ENCODE results near the gene ACVR1B.

DNA sequence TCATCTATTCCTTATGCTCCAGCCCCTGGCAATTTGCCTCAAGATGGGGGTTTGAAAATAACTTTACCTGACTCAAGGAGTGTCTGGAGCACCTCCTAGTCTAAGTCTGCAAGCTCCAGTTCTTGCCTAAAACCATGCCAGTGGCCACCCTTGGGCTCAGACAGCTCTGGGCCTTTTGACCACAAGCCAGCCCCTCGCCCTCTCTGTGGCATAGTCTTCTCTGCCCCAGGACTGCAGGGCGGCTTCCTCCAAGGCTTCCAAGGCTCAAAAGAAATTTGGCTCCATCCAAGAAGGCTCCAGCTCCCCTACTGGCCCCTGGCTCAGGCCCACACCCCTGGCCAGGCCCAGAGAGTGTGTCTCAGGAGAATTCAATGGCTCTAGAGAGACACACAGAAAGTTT, 29.4 kb upstream of the ACVR1B start:
- TF ChIP-seq SMC3 (conservative IDR thresholded peaks at IDR 0.05; ENCODE audit: insufficient read depth, low read depth, low read length) (no peak), TRIM28 (IDR thresholded peaks at IDR 0.05) (no peak), YY1 (IDR thresholded peaks at IDR 0.05; ENCODE audit: borderline replicate concordance in 1 of 3, control insufficient read depth in 1 of 3, extremely low read depth in 1 of 3, insufficient read depth in 3 of 3, insufficient read length in 1 of 3, insufficient replicate concordance in 2 of 3, low read depth in 1 of 3, low read length in 2 of 3) (no peak), CREM (IDR thresholded peaks at IDR 0.05; ENCODE audit: low read depth) (no peak), ATF1 (CRISPR knock-in tag; IDR thresholded peaks at IDR 0.05) (no peak), ATF1 (tag; IDR thresholded peaks at IDR 0.05) (no peak)
- TF ChIP-seq, protein P1, sequence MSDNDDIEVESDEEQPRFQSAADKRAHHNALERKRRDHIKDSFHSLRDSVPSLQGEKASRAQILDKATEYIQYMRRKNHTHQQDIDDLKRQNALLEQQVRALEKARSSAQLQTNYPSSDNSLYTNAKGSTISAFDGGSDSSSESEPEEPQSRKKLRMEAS (CRISPR knock-in tag; IDR thresholded peaks at IDR 0.05), result no peak
- TF ChIP-seq, protein P2, sequence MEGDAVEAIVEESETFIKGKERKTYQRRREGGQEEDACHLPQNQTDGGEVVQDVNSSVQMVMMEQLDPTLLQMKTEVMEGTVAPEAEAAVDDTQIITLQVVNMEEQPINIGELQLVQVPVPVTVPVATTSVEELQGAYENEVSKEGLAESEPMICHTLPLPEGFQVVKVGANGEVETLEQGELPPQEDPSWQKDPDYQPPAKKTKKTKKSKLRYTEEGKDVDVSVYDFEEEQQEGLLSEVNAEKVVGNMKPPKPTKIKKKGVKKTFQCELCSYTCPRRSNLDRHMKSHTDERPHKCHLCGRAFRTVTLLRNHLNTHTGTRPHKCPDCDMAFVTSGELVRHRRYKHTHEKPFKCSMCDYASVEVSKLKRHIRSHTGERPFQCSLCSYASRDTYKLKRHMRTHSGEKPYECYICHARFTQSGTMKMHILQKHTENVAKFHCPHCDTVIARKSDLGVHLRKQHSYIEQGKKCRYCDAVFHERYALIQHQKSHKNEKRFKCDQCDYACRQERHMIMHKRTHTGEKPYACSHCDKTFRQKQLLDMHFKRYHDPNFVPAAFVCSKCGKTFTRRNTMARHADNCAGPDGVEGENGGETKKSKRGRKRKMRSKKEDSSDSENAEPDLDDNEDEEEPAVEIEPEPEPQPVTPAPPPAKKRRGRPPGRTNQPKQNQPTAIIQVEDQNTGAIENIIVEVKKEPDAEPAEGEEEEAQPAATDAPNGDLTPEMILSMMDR (IDR thresholded peaks at IDR 0.05 in 2 of 3, conservative IDR thresholded peaks at IDR 0.05 in 1 of 3; ENCODE audit: insufficient read depth in 2 of 3, low read depth in 1 of 3, low read length in 3 of 3), result no peak
- TF ChIP-seq, protein P3, sequence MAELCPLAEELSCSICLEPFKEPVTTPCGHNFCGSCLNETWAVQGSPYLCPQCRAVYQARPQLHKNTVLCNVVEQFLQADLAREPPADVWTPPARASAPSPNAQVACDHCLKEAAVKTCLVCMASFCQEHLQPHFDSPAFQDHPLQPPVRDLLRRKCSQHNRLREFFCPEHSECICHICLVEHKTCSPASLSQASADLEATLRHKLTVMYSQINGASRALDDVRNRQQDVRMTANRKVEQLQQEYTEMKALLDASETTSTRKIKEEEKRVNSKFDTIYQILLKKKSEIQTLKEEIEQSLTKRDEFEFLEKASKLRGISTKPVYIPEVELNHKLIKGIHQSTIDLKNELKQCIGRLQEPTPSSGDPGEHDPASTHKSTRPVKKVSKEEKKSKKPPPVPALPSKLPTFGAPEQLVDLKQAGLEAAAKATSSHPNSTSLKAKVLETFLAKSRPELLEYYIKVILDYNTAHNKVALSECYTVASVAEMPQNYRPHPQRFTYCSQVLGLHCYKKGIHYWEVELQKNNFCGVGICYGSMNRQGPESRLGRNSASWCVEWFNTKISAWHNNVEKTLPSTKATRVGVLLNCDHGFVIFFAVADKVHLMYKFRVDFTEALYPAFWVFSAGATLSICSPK (IDR thresholded peaks at IDR 0.05; ENCODE audit: borderline replicate concordance), result no peak
- TF ChIP-seq, protein P4, sequence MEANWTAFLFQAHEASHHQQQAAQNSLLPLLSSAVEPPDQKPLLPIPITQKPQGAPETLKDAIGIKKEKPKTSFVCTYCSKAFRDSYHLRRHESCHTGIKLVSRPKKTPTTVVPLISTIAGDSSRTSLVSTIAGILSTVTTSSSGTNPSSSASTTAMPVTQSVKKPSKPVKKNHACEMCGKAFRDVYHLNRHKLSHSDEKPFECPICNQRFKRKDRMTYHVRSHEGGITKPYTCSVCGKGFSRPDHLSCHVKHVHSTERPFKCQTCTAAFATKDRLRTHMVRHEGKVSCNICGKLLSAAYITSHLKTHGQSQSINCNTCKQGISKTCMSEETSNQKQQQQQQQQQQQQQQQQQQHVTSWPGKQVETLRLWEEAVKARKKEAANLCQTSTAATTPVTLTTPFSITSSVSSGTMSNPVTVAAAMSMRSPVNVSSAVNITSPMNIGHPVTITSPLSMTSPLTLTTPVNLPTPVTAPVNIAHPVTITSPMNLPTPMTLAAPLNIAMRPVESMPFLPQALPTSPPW (CRISPR knock-in tag; IDR thresholded peaks at IDR 0.05), result no peak
- TF ChIP-seq, protein P5, sequence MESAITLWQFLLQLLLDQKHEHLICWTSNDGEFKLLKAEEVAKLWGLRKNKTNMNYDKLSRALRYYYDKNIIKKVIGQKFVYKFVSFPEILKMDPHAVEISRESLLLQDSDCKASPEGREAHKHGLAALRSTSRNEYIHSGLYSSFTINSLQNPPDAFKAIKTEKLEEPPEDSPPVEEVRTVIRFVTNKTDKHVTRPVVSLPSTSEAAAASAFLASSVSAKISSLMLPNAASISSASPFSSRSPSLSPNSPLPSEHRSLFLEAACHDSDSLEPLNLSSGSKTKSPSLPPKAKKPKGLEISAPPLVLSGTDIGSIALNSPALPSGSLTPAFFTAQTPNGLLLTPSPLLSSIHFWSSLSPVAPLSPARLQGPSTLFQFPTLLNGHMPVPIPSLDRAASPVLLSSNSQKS (CRISPR knock-in tag; IDR thresholded peaks at IDR 0.05), result no peak
